GM18498 (cell line): ENCODE results near the gene NCK1.
"Not testable (repeated sequence)": the region's sequence is repeated elsewhere in the genome, so short reads cannot be mapped to it uniquely, and the experiment has no call there.

Experiments used
- ATAC-seq: cut with Tn5 transposase; IDR thresholded peaks from one replicate; pipeline ENCODE4 v1.9.1; 2021; ENCODE audit warnings: mild to moderate bottlenecking, moderate library complexity; ENCODE audit not compliant: unreplicated experiment

The NCK1 gene

GRCh38 chr3:136982033-136982432 lies 120.0 kb downstream of the NCK1 start:
- no peak for ATAC-seq

GRCh38 chr3:136982520-136983138 lies 120.6 kb downstream of the NCK1 start:
- no peak for ATAC-seq

DNA sequence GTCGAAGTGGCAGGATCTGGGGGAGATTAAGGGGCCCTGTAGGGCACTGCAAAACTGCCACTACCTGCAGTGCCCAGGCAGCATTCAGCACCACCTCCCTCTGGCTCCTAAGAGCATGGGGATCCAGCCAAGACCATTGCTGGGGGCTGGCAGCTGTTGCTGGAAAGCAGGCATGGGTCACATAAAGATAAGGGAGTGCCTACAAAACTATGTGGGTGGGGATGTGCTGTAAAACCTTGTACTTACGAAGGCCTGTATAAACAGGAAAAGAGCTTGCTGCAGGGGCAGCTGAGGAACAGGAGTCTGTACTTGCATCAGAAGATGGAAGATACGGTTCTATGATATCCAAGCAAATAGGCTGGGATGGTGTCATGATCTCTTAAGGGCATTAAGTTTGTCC lies 122.8 kb downstream of the NCK1 start:
- ATAC-seq, result no peak

DNA sequence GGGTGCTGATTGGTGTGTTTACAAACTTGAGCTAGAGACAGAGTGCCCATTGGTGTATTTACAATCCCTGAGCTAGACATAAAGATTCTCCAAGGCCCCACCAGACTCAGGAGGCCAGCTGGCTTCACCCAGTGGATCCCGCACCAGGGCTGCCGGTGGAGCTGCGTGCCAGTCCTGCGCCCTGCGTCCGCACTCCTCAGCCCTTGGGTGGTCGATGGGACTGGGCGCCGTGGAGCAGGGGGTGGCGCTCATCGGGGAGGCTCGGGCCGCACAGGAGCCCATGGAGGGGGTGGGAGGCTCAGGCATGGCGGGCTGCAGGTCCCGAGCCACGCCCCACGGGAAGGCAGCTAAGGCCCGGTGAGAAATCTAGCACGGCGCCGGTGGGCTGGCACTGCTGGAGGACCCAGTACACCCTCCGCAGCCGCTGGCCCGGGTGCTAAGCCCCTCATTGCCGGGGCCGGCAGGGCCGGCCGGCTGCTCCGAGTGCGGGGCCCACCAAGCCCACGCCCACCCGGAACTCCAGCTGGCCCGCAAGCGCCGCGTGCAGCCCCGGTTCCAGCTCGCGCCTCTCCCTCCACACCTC lies 125.5 kb downstream of the NCK1 start:
- ATAC-seq, result not testable (repeated sequence)

GRCh38 chr3:136988651-136989050 lies 126.6 kb downstream of the NCK1 start:
- ATAC-seq, result no peak

DNA sequence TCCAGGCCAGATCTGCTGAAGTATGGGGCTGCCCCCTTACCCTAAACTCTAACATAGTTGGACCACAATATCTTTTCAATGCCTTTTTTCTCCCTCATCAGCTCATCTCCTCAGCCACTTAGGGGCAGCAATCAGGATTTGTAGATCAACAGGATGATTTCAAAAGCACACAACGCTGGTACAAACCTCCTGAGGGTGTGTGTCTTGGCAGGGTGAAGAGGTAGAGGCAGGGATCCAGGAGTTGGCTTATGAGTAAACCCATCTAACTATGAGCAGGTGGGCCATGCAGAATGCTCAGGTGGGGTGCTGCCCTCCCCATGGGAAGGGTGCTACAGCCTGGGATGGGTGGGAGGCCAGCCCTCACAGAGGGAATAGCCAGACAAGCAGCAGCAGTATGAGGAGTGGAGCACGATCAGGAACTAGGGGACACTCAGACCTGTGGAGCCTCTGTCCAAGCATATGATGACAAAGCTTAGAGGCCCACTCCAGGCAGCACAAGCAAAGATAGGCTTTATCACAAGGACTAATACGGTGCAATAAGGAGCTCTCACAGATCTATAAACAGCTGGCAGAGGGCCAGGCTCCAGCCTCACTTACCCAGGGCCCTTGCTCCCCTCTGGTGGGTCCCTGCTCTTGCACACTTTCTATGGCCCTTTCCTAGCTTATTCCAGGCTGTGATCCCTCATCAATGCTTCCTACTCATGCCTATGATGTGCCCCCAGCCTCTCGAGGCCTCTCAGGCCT lies 127.9 kb downstream of the NCK1 start:
- no peak for ATAC-seq

GRCh38 chr3:136990826-136991225 lies 128.8 kb downstream of the NCK1 start:
- no peak for ATAC-seq

GRCh38 chr3:136992115-136992514 lies 130.1 kb downstream of the NCK1 start:
- no peak for ATAC-seq

DNA sequence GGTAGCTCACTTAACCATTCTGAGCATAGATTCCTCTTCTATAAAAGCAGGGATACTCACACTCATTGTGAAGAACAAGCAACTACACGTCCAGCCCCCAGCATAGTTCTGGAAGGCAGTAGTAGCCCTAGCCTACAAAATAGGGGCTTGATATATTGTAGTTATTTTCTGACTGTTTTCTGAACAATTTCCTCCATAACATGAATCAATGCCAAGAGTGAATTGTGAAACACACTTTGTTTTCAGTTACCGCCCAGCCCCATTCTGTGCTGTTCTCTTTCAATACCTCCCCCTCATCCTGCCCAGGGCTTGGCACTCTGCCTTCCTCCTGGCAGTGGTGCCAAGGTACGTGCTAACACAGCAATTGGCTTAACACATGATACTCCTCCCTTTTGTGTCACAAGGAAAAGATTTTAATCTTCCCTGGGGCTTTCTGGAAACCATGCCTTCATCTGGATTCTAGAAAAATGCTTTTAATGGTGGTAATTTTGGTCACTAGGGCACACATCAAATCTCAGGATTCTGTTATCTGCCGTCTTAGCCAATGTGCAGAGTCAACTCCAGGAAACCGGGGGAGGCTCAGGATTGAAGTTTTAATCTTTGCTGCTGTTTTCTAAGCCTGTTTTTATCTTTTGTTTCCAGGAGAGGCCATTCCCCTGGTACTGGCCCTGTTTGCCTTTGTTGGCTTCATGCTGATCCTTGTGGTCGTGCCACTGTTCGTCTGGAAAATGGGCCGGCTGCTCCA lies 132.9 kb downstream of the NCK1 start:
- no peak for ATAC-seq

DNA sequence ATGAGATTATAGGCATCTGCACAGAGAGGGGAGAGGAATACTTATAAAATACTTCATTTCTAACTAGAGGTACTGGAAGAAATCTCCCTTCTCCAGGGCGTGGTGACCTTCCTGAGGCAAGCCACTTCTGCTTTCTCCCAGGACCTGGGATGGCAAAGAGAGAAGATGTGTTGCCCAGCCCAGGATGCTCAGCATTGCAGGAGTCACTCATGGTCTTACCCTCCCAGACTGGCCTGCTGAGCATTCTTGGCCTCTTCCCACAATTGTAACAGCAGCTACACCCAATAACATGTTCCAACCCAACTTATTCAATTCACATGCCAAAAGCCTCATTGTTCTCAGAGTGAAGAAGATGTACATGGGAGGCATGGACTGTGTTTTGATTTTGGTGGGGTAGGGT lies 133.6 kb downstream of the NCK1 start:
- ATAC-seq, result no peak
